Astrocyte of the cerebellum (primary cell): Measurements from ENCODE around the gene CACNA1A.

ENCODE experiments used
- DNase-seq: peaks from one replicate; pipeline ENCODE4 v3.0.0-alpha.2; 2011; ENCODE audit warnings: low read depth
- H3K4me3 ChIP-seq: 2 replicates; pipeline ENCODE4 v1.5.1; 2011; ENCODE audit warnings: mild to moderate bottlenecking, low read depth, low read length, moderate library complexity
- in situ Hi-C: cut with HindIII; loops from 2 replicates; pipeline ENCODE4 v1.10.0; 2017; ENCODE audit warnings: low sequenced_read_pairs
- TF ChIP-seq, protein P1 (sequence below): IDR thresholded peaks from 2 replicates; pipeline ENCODE4 v1.5.1; 2012; ENCODE audit warnings: low read length, low read depth, moderate library complexity, mild to moderate bottlenecking; ENCODE audit errors: missing control alignments

Gene CACNA1A

DNA sequence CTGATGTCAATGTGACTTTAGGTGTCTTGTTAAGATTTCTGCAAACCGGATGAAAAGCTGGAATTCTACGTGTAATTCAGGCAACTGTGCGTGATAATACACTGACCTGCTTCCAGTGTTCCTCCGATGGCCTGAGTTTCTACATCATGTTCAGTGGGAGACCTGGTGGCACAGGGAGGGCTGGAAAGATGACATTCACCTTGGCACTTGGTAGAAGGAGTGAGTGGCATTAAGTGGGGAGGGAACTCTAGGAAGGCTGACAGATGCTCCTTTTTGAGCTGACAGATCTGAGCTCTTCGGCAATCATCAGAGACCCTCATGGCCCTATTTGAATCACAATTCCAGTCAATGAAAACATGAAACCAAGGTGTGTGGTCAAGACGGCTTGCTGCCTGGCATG is 4.0 kb downstream of the CACNA1A start:
- DNase-seq = no peak
- in situ Hi-C loops = no loop called here
- TF ChIP-seq, protein P1, sequence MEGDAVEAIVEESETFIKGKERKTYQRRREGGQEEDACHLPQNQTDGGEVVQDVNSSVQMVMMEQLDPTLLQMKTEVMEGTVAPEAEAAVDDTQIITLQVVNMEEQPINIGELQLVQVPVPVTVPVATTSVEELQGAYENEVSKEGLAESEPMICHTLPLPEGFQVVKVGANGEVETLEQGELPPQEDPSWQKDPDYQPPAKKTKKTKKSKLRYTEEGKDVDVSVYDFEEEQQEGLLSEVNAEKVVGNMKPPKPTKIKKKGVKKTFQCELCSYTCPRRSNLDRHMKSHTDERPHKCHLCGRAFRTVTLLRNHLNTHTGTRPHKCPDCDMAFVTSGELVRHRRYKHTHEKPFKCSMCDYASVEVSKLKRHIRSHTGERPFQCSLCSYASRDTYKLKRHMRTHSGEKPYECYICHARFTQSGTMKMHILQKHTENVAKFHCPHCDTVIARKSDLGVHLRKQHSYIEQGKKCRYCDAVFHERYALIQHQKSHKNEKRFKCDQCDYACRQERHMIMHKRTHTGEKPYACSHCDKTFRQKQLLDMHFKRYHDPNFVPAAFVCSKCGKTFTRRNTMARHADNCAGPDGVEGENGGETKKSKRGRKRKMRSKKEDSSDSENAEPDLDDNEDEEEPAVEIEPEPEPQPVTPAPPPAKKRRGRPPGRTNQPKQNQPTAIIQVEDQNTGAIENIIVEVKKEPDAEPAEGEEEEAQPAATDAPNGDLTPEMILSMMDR = no peak
- no peak overlapping the region for H3K4me3 ChIP-seq

DNA sequence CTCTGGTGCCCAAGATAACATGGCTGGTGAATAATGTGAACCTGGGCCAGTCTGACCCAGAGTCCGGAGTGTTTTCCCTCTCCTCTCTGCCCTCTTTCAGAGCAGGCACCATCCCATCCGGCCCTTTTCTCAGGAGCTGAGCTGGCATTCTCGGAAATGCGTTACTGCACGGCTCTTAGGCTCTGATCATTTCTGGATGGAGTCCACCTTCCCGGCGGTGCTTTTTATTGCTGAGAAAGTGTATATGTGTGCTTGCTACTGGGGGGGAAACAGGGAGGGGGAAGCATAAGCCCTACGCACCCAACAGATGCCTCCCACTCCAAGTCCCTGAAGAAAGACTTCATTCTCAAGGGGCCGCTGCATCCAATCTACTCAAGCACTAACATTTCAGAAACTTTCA is 6.6 kb downstream of the CACNA1A start:
- no peak overlapping the region for H3K4me3 ChIP-seq
- TF ChIP-seq, protein P1 = no peak
- in situ Hi-C loops = no loop called here
- DNase-seq = no peak

DNA sequence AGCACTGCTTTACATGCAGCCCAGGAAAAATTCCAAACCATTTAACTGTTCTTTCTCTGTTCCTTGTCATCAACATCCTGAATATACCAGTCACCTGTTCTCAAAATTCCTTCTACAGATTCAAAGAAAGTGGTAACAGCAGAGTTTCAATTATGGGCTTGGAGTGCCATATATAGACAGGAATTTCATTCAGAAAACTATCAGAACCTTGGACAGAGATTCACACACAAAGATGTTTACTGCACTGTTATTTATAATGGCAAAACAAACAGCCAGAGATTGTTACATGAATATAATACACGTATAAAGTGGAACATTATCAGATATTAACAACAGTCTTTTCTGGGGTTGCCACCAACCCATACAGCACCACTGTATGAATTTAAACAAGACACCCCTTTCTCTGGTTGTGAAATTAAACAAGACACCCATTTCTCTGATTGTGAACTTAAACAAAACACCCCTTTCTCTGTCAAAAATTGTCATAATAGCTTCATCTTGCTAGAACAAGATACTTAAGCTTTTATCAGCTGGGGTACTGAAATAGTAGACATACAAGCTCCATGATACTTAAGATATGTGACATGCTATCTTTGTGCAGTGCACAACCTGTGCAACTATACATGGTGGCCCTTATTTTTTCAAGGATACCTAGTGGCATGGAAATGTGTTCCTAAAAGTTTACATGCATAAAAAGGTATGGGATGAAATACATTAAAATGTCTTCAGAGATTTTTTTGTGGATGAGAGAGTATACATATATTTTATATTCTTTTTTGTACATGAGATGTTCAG is 12.6 kb downstream of the CACNA1A start:
- H3K4me3 ChIP-seq = no peak overlapping the region
- TF ChIP-seq, protein P1 = no peak
- no peak for DNase-seq
- in situ Hi-C loops = no loop called here

DNA sequence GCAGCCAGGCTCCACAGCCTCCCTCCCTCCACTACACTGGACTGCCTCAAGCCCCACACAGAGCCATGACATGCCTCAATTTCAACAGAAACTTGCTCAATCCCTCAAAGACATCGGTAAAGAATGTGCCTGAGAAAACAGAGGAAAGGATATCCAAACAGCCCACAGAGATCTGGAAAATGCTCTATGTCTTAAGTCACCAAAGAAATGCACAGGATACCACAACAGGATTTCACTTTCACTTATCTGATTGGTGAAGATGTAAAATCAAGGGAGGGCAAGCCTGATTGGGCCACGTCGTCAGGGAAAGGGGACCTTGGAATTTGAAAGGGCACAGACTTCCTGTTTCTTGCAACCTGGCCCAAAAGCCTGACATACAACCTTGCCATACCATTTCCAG is 14.2 kb downstream of the CACNA1A start:
- H3K4me3 ChIP-seq = no peak overlapping the region
- TF ChIP-seq, protein P1 = no peak
- peak; percentile 12 for DNase-seq
- in situ Hi-C loops = no loop called here

DNA sequence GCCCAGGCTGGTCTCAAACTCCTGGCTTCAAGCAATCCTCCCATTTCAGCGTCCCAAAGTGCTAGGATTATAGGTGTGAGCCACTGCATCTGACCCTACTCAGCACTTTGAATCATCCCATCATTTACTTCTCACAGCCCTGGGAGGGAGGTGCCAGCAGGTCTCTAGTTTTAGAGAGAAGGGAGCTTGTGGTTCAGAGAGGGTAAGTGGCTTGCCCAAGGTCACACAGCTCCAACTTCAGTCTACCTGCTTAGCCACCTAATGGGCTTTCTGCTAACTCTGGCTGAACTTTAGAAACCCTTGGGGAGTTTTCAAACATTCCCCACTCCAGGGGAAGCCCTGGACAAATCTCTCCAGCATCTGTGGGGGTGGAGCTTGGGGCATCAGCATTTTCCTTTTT is 18.3 kb downstream of the CACNA1A start:
- TF ChIP-seq, protein P1 = no peak
- H3K4me3 ChIP-seq = no peak overlapping the region
- no peak for DNase-seq
- in situ Hi-C loops = no loop called here

DNA sequence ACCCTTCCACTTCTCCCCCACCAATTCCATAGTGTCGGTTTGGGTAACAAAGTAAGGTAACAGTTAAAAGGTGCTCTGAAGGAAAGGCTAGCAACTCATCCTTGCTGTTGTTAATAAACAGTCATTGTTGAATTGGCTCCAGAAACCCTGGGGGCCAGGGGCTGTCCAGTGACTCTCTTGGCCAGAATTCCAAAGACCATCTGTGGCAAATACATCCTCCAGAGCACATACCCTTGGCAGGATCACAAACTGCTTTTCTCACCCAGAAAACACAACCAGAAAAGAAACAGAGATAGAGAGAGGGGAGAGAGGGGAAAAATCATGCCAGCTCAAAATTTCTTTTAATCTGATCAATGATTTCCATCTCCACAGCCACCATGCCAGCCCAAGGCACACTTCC is 22.1 kb downstream of the CACNA1A start:
- in situ Hi-C loops = no loop called here
- H3K4me3 ChIP-seq = no peak overlapping the region
- DNase-seq = no peak
- TF ChIP-seq, protein P1 = no peak

DNA sequence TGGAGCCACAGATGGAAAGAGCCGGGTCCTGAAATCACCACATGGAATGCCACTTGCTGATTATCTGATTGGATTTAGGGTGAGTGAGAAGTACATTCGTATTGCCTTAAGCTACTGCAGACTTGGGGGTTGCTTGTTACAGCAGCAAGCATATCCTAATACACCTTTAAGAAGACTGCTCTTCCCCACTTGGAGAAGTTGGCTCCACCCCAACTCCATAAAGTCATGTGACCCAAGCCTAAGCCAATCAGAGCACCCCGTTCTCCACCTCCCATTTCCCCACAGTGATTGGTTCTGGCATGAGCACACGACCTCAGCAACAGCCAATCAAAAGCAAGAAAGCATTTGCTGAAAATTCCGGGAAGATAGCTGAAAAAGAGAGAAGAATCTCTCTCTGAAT is 23.1 kb downstream of the CACNA1A start:
- TF ChIP-seq, protein P1 = no peak
- H3K4me3 ChIP-seq = no peak overlapping the region
- in situ Hi-C loops = no loop called here
- DNase-seq = no peak
